Stimulated activated CD4-positive, alpha-beta T cell treated with anti-CD3 and anti-CD28 coated beads, Interleukin-4, amount 100 ng/mL, for 1 hour (primary cell): Measurements from ENCODE around the gene UGGT2.
"Not testable (repeated sequence)": the region's sequence is repeated elsewhere in the genome, so short reads cannot be mapped to it uniquely, and the experiment has no call there.

Experiments
- DNase-seq: peaks from one replicate; pipeline ENCODE4 v3.0.0-alpha.2; 2020

Gene UGGT2

GRCh38 chr13:96053003-96053703 is at the start of gene UGGT2:
TSS of gene UGGT2 (minus strand) at chr13:96053401. CDS start at chr13:96053312, 89 bp downstream.
- no peak for DNase-seq

GRCh38 chr13:96100457-96101220 is 47.4 kb upstream of the UGGT2 start:
- DNase-seq, result no peak

GRCh38 chr13:96093296-96094006 is 40.2 kb upstream of the UGGT2 start:
- no peak for DNase-seq

GRCh38 chr13:96091164-96092117 is 38.2 kb upstream of the UGGT2 start:
- DNase-seq, result no peak

GRCh38 chr13:96090240-96091101 is 37.3 kb upstream of the UGGT2 start:
- no peak for DNase-seq

- no peak for DNase-seq
Observed at GRCh38 chr13:96089749-96090239, 36.6 kb upstream of the UGGT2 start, which contains the start of gene HS6ST3. TSS of gene HS6ST3 (plus strand) at chr13:96090107.

- DNase-seq, result no peak
Observed at GRCh38 chr13:96089139-96089538, 35.9 kb upstream of the UGGT2 start.

GRCh38 chr13:96086736-96087135 is 33.5 kb upstream of the UGGT2 start:
- no peak for DNase-seq

GRCh38 chr13:96082640-96083039 is 29.4 kb upstream of the UGGT2 start:
- no peak for DNase-seq

GRCh38 chr13:96081888-96082287 is 28.7 kb upstream of the UGGT2 start:
- DNase-seq, result no peak

GRCh38 chr13:96080676-96081075 is 27.5 kb upstream of the UGGT2 start:
- no peak for DNase-seq

- DNase-seq, result no peak
Observed at GRCh38 chr13:96075953-96076543, 22.8 kb upstream of the UGGT2 start.

GRCh38 chr13:96072392-96072791 is 19.2 kb upstream of the UGGT2 start:
- DNase-seq, result no peak

GRCh38 chr13:96071504-96071903 is 18.3 kb upstream of the UGGT2 start:
- DNase-seq, result no peak

GRCh38 chr13:96068729-96069128 is 15.5 kb upstream of the UGGT2 start:
- DNase-seq, result no peak

GRCh38 chr13:96065849-96066248 is 12.6 kb upstream of the UGGT2 start:
- DNase-seq, result no peak

GRCh38 chr13:96052656-96053002 is 572 bp downstream of the UGGT2 start:
- DNase-seq, result no peak

- not testable (repeated sequence) for DNase-seq
Observed at GRCh38 chr13:96051946-96052345, 1.3 kb downstream of the UGGT2 start.

- not testable (repeated sequence) for DNase-seq
Observed at GRCh38 chr13:96051491-96051890, 1.7 kb downstream of the UGGT2 start.

GRCh38 chr13:96050955-96051354 is 2.2 kb downstream of the UGGT2 start:
- DNase-seq, result not testable (repeated sequence)
